ELR (cell line): ENCODE measurements around the gene ZNF799.
"Not testable (repeated sequence)": the region's sequence is repeated elsewhere in the genome, so short reads cannot be mapped to it uniquely, and the experiment has no call there.

Source experiments
- DNase-seq: peaks from one replicate; pipeline ENCODE4 v3.0.0-alpha.2; 2015; ENCODE audit warnings: low read depth

The ZNF799 gene

GRCh38 chr19:12400633-12401502 is at the start of gene ZNF799:
Gene ZNF799 (minus strand): TSS chr19:12401271. CDS start chr19:12401070, 201 bp downstream.
- peak; percentile 97 for DNase-seq

- DNase-seq = no peak
Measured at GRCh38 chr19:12450844-12451243, 49.8 kb upstream of the ZNF799 start.

- no peak for DNase-seq
Measured at GRCh38 chr19:12448808-12449207, 47.7 kb upstream of the ZNF799 start.

DNA sequence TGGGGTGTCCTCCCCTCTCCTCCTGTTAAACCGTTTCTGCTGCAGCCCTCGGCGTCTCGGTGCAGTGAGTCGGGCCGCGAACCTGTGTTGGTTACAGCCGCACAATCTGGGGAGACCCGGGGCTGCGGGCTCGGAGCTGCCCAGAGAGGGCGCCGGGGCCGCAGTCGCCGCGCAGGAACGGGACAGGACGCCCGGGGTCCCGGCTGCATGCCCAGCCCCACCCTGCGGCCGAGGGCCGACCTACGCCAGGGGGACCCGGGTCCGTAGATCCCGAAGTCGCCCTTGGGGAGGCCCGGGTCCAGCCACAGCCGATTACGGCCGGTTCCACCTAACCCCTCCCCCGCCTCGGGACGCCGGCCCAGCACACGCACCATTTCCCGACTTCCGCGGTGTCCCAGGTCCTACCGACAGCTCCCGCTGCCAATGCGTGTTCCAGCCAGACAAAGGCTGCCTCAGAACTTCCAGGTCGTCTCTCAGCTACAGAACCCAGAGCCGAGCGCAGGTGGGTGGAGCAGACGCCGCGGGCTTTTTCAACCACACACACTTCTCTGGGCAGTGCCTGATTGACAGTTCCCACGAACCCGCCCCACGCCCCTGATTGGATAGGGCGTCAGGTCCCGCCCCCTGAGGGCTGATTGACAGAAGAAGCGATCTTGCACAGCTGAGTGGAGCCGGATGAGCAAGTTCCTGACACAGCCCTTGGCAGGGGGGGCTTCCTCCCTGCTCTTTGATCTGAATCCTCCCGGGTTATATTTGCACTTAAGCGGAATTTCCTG is 39.7 kb upstream of the ZNF799 start, which contains the start of gene ZNF443:
ZNF443 (minus strand) TSS at position 481 of the 776 bp plus-strand sequence; CDS start at position 374, 107 bp downstream.
- peak; percentile 98 for DNase-seq

- peak; percentile 53 for DNase-seq
Measured at GRCh38 chr19:12439686-12440540, 38.8 kb upstream of the ZNF799 start.

DNA sequence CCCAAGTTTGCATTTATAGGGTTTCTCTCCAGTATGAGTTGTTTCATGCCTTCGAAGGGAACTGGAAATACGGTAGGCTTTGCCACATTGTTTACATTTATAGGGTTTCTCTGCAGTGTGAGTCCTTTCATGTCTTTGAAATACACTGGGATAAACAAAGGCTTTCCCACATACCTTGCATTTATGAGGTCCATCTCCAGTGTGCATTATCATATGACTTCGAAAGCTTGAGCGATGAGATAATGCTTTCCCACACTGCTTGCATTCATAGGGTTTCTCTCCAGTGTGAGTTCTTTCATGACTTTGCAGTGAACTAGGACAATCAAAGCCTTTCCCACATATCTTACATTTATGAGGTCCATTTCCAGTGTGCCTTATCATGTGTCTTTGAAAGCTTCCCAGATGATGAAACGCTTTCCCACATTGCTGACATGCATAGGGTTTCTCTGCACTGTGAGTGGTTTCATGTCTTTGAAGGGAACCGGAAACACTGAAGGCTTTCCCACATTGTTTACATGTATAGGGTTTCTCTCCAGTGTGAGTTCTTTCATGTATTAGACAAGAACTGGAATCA is 29.7 kb upstream of the ZNF799 start:
- DNase-seq = not testable (repeated sequence)

DNA sequence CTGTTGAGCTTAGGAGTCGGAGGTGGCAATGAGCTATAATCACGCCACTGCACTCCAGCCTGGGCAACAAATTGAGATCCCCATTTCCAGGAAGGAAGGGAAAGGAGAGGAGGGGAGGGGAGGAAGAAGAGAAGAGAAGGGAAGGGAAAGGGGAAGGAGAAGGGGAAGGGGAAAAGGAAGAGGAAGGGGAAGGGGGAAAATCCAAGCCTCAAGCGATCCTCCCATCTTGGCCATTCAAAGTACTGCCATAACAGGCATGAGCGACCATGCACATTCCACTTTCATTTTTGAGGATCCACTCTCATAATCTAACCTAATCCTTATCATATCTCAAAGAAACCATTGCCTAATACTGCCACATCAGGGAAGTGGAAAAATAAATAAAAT is 24.8 kb upstream of the ZNF799 start:
- no peak for DNase-seq

DNA sequence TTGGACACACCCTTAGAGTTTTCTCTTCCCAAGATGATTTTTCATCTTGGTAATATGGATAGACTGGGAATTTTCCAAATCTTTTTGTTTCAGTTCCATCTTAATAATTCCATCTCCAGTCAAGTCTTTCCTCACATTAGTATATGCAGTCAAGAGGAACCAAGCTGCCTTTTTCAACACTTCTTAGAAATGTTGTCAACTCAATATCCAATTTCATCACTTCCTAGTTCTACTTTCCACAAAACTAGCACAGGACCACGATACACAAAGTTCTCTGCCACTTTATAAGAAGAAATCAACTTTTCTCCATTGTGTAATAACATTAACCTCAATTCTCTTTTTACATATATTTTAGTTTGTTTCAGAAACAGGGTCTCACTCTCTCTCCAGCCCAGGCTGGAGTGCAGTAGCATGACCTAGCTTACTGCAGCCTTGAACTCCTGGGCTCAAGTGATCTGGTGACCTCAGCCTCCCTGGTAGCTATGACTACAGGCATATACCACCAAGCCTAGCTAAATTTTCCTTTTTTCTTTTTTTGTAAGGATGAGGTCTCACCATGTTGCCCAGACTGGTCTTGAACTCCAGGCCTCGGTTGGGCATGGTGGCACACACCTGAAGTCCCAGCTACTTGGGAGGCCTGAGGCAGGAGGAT is 24.3 kb upstream of the ZNF799 start:
- DNase-seq = no peak

DNA sequence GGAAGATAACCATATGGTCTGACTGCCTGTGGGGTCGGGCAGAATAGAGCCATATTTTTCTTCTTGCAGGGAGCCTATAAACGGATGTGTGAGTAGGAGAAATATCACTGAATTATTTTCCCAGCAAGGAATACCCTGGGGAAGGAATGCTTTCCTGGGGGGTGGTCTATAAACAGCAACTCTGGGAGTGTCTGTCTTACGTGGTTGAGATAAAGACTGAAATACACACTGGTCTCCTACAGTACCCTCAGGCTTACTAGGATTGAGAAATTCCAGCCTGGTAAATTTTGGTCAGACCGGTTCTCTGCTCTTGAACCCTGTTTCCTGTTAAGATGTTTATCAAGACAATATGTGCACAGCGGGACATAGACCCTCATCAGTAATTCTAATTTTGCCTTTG is 16.2 kb upstream of the ZNF799 start:
- DNase-seq = not testable (repeated sequence)

- DNase-seq = no peak
Measured at GRCh38 chr19:12411893-12412292, 10.8 kb upstream of the ZNF799 start.

DNA sequence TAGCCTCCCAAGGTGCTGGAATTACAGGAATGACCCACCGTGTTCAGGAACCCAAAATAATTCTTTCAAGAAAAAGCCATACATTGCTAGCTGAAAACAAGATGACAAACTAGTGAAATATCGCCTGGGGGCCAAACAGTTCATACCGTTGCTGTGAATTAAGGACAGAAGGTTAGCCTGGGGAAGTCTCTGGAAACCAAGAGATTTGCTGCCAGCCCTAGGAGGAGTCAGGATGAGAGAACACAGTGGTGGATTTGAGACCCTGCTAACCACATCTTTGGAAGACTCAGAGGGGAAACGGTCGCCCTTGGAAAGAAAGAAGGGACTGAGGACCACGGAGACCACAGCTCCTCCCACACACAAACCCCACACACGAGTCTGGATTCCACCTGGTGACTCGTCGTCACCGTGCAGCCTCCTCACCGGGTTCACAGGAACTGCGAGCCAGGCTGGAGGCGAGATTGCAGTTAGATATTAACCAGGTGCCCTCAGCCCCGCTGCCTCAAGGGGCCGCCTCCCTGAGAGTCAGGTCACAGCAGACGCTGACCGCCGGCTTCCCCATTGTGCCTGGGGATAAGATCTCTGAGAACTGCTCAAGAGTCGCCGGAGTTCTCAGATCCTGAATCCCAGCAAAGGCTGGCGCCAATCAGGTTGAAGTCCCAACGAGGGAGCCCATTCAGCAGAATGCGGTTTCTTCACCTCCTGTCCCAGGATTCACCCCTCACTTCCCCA is 1.0 kb downstream of the ZNF799 start:
- peak; percentile 51 for DNase-seq

DNA sequence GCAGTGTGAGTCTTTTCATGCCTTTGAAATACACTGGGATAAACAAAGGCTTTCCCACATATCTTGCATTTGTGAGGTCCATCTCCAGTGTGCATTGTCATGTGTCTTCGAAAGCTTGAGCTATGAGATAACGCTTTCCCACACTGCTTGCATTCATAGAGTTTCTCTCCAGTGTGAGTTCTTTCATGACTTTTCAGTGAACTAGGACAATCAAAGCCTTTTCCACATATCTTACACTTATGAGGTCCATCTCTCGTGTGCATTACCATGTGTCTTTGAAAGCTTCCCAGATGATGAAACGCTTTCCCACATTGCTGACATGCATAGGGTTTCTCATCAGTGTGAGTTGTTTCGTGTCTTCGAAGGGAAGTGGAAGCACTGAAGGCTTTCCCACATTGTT is 9.9 kb downstream of the ZNF799 start:
- not testable (repeated sequence) for DNase-seq

DNA sequence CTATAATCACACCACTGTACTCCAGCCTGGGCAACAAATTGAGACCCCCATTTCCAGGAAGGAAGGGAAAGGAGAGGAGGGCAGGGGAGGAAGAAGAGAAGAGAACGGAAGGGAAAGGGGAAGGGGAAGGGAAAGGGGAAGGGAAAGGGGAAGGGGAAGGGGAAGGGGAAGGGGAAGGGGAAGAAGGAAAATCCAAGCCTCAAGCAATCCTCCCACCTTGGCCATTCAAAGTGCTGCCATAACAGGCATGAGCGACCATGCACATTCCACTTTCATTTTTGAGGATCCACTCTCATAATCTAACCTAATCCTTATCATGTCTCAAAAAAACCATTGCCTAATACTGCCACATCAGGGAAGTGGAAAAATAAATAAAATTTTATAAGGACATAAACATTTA is 14.7 kb downstream of the ZNF799 start:
- DNase-seq = not testable (repeated sequence)

DNA sequence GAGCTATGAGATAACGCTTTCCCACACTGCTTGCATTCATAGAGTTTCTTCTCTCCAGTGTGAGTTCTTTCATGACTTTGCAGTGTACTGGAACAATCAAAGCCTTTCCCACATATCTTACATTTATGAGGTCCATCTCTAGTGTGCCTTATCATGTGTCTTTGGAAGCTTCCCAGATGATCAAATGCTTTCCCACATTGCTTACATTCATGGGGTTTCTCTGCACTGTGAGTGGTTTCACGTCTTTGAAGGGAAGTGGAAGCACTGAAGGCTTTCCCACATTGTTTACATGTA is 20.7 kb downstream of the ZNF799 start:
- no peak for DNase-seq

GRCh38 chr19:12379732-12380443 is 21.2 kb downstream of the ZNF799 start:
- no peak for DNase-seq

- DNase-seq = no peak
Measured at GRCh38 chr19:12374026-12374425, 27.0 kb downstream of the ZNF799 start.

GRCh38 chr19:12365236-12366162 is 35.6 kb downstream of the ZNF799 start, which contains the start of gene ZNF442:
Gene ZNF442 (minus strand): TSS chr19:12365683. CDS start chr19:12363631, 2,052 bp downstream.
- peak; percentile 98 for DNase-seq

DNA sequence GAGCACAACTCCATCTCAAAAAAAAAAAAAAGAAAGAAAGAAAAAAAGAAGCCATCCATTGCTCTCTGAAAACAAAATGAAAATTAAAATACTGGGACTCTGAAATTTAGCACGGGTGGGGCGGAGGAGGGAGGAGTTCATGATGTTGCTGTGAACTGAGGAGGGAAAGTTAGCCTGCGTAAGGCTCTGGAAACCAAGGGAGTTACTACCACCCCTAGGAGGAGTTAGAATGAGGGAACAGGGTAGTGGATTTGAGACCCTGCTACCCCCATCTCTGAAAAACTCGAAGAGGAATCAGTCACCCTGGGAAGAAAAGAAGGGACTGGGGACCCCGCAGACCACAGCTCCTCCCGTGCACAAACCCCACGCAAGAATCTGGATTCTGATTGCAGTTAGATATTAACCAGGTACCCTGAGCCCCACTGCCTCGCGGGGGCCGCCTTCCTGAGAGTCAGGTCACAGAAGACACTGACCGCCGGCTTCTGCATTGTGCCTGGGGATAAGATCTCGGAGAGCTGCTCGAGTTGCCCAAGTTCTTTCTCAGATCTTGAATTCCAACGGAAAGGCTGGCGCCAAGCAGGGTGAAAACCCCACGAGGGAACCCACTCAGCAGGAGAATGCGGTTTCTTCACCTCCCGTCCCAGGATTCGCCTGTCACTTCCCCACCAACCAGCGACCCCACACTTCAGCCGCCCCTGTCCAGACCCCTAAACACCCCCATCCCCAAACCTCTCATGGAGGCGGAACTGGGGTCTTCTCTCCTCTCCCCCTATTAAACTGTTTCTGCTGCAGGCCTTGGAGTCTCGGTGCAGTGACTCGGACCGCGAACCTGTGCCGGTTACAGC is 36.5 kb downstream of the ZNF799 start:
- DNase-seq = peak; percentile 40
